H9 (cell line): ENCODE data around the gene HDAC7. TPM values are rescaled to one million over a fixed set of nuclear protein-coding genes. Genes with fewer than 3 reads are reported as not detected.

Experiments
- DNase-seq: peaks from one replicate; pipeline ENCODE4 v3.0.0-alpha.2; 2017
- H2AFZ ChIP-seq: one replicate; pipeline ENCODE4 v1.6.1; 2013; ENCODE audit warnings: mild to moderate bottlenecking, low read length, control low read depth, moderate library complexity
- H2AK5ac ChIP-seq: 2 replicates; pipeline ENCODE4 v1.6.1; 2013; ENCODE audit warnings: low read length, control low read depth, mixed read lengths; ENCODE audit not compliant: insufficient read length
- H2BK120ac ChIP-seq: one replicate; pipeline ENCODE4 v1.6.1; 2013; ENCODE audit warnings: low read depth, mild to moderate bottlenecking, low read length, control low read depth, inconsistent platforms; ENCODE audit not compliant: poor library complexity, severe bottlenecking
- H2BK12ac ChIP-seq: 2 replicates; pipeline ENCODE4 v1.6.1; 2013; ENCODE audit warnings: low read length, control low read depth, mixed read lengths, low read depth; ENCODE audit not compliant: insufficient read length
- H2BK15ac ChIP-seq: 2 replicates; pipeline ENCODE4 v1.6.1; 2013; ENCODE audit warnings: low read depth, low read length, control low read depth
- H2BK20ac ChIP-seq: one replicate; pipeline ENCODE4 v1.6.1; 2013; ENCODE audit warnings: low read depth, mild to moderate bottlenecking, low read length, control low read depth, inconsistent platforms; ENCODE audit not compliant: poor library complexity, severe bottlenecking
- H2BK5ac ChIP-seq: 2 replicates; pipeline ENCODE4 v1.6.1; 2013; ENCODE audit warnings: low read length, control low read depth, mixed read lengths; ENCODE audit not compliant: insufficient read length
- H3K14ac ChIP-seq: 2 replicates; pipeline ENCODE4 v1.6.1; 2013; ENCODE audit warnings: low read length, control low read depth; ENCODE audit not compliant: insufficient read depth
- H3K18ac ChIP-seq: 2 replicates; pipeline ENCODE4 v1.6.1; 2013; ENCODE audit warnings: low read depth, mild to moderate bottlenecking, mixed read lengths, low read length, control low read depth; ENCODE audit not compliant: insufficient read length
- H3K23ac ChIP-seq: 2 replicates; pipeline ENCODE4 v1.6.1; 2013; ENCODE audit warnings: low read length, control low read depth, mixed read lengths, low read depth; ENCODE audit not compliant: insufficient read length
- H3K23me2 ChIP-seq: 2 replicates; pipeline ENCODE4 v1.6.1; 2013; ENCODE audit warnings: low read depth, mild to moderate bottlenecking, mixed read lengths, low read length, control low read depth; ENCODE audit not compliant: insufficient read length, poor library complexity, severe bottlenecking
- H3K27ac ChIP-seq: 2 replicates; pipeline ENCODE4 v1.5.1; 2013; ENCODE audit warnings: low read length, control low read depth, mixed read lengths, low read depth; ENCODE audit not compliant: insufficient read length
- H3K27me3 ChIP-seq: 2 replicates; pipeline ENCODE4 v1.6.1; 2013; ENCODE audit warnings: low read length, control low read depth, inconsistent platforms; ENCODE audit not compliant: insufficient read depth
- H3K4ac ChIP-seq: 2 replicates; pipeline ENCODE4 v1.6.1; 2013; ENCODE audit warnings: low read depth, mild to moderate bottlenecking, control low read depth, inconsistent platforms, low read length, moderate library complexity
- H3K4me1 ChIP-seq: 2 replicates; pipeline ENCODE4 v1.6.1; 2013; ENCODE audit warnings: low read length, control low read depth, inconsistent platforms; ENCODE audit not compliant: insufficient read depth
- H3K4me2 ChIP-seq: 2 replicates; pipeline ENCODE4 v1.6.1; 2013; ENCODE audit warnings: low read length, control low read depth, mixed read lengths; ENCODE audit not compliant: insufficient read length, insufficient read depth
- H3K56ac ChIP-seq: 2 replicates; pipeline ENCODE4 v1.6.1; 2013; ENCODE audit warnings: low read depth, mild to moderate bottlenecking, mixed read lengths, low read length, control low read depth; ENCODE audit not compliant: insufficient read length
- H3K79me1 ChIP-seq: 2 replicates; pipeline ENCODE4 v1.6.1; 2013; ENCODE audit warnings: low read depth, mild to moderate bottlenecking, moderate library complexity, low read length, control low read depth, inconsistent platforms; ENCODE audit not compliant: insufficient read depth, poor library complexity, severe bottlenecking
- H3K79me2 ChIP-seq: 2 replicates; pipeline ENCODE4 v1.6.1; 2013; ENCODE audit warnings: low read length, control low read depth, inconsistent platforms; ENCODE audit not compliant: insufficient read depth
- H3K9ac ChIP-seq: 2 replicates; pipeline ENCODE4 v1.6.1; 2013; ENCODE audit warnings: low read length, control low read depth, mixed read lengths; ENCODE audit not compliant: insufficient read length; ENCODE audit errors: extremely low read depth
- H3K9me3 ChIP-seq: one replicate; pipeline ENCODE4 v1.6.1; 2013; ENCODE audit warnings: low read depth, low read length, inconsistent platforms; ENCODE audit not compliant: control insufficient read depth
- H3T11ph ChIP-seq: one replicate; pipeline ENCODE4 v1.6.1; 2013; ENCODE audit warnings: mild to moderate bottlenecking, low read length, control low read depth, inconsistent platforms
- H4K20me1 ChIP-seq: one replicate; pipeline ENCODE4 v1.6.1; 2013; ENCODE audit not compliant: control insufficient read depth, insufficient read length, insufficient read depth
- H4K5ac ChIP-seq: 2 replicates; pipeline ENCODE4 v1.6.1; 2013; ENCODE audit warnings: low read depth, mild to moderate bottlenecking, mixed read lengths, low read length, control low read depth; ENCODE audit not compliant: insufficient read length
- H4K8ac ChIP-seq: replicated peaks from 2 replicates; pipeline ENCODE4 v1.6.1; 2013; ENCODE audit warnings: low read length, control low read depth, mixed read lengths, low read depth; ENCODE audit not compliant: insufficient read length
- H4K91ac ChIP-seq: 2 replicates; pipeline ENCODE4 v1.6.1; 2013; ENCODE audit warnings: low read depth, mild to moderate bottlenecking, moderate library complexity, mixed read lengths, low read length, control low read depth; ENCODE audit not compliant: insufficient read length
- H3K27ac Mint-ChIP-seq, 3 experiments: 2 replicates in 2 of 3; 3 replicates in 1 of 3; pipeline ENCODE4 v1.8.0; 2020 to 2021; ENCODE audit warnings: mixed read lengths in 3 of 3, mild to moderate bottlenecking in 1 of 3, moderate library complexity in 1 of 3
- H3K27me3 Mint-ChIP-seq: 2 replicates; pipeline ENCODE4 v1.8.0; 2021; ENCODE audit warnings: low read depth, mild to moderate bottlenecking, moderate library complexity, mixed read lengths
- H3K36me3 Mint-ChIP-seq, 3 experiments: 2 replicates in 2 of 3; 3 replicates in 1 of 3; pipeline ENCODE4 v1.8.0; 2020 to 2021; ENCODE audit warnings: low read depth in 3 of 3, mixed read lengths in 3 of 3; ENCODE audit not compliant: insufficient read depth in 1 of 3
- H3K4me1 Mint-ChIP-seq, 2 experiments: 2 replicates each; pipeline ENCODE4 v1.8.0; 2020; ENCODE audit warnings: mixed read lengths in 2 of 2
- H3K4me3 Mint-ChIP-seq, 2 experiments: 2 replicates in 1 of 2; 3 replicates in 1 of 2; pipeline ENCODE4 v1.8.0; 2020 to 2021; ENCODE audit warnings: mild to moderate bottlenecking in 2 of 2, mixed read lengths in 2 of 2, moderate library complexity in 1 of 2
- H3K9me3 Mint-ChIP-seq, 2 experiments: 2 replicates in 1 of 2; 3 replicates in 1 of 2; pipeline ENCODE4 v1.8.0; 2020; ENCODE audit warnings: mild to moderate bottlenecking in 2 of 2, mixed read lengths in 2 of 2, moderate library complexity in 1 of 2
- WGBS: extraction: QIAGEN DNeasy Blood & Tissue Kit; methylation state at CpG from one replicate; pipeline ENCODE4 v1.1.7; 2013; ENCODE audit warnings: missing lambda C conversion rate, low lambda C conversion rate, mixed read lengths; ENCODE audit not compliant: insufficient read length; ENCODE audit errors: extremely low coverage; 5-methylcytosine and 5-hydroxymethylcytosine counted together
- total RNA-seq: library from RNA; stranded (reverse); gene quantifications from 2 replicates; pipeline ENCODE4 v1.2.1, GENCODE V29; 2021
- TF ChIP-seq, protein P1 (sequence below): fragments of 200-600 bp; sonication (generic); conservative IDR thresholded peaks from 3 replicates; pipeline ENCODE4 v1.8.0; 2021; ENCODE audit warnings: antibody characterized with exemption, mild to moderate bottlenecking

Gene HDAC7
- total RNA-seq, 1 experiment from 2014 or later, result 72.1 TPM

DNA sequence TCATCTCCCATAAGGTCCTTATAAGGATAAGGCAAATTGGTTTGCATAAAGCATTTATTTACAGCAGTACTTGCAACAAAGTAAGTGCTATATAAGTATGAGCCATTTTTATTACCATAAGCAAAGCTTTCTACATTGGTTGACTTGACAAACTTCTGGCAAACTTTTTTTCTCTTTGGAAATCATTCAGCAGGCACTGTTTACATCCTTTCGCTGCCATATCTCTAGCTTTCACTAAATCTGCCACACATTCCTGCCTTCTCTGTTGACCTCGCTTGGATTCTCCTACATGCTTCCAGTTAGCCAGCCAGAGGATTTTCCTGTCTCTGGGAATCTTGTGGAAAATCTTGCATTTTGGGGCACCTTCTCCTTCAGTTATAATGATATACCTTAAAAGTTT is 21.8 kb upstream of the HDAC7 start:
- Histone ChIP-seq H3K27ac (no peak overlapping the region), H3K56ac (no peak overlapping the region), H4K5ac (no peak overlapping the region), H3K4me2 (no peak overlapping the region), H3K14ac (no peak overlapping the region), H3K79me1 (no peaks in the 10 kb centered on the region), H4K91ac (no peak overlapping the region), H2BK15ac (no peak overlapping the region), H2BK12ac (no peak overlapping the region), H3K27me3 (no peaks in the 10 kb centered on the region), H3K9ac (no peak overlapping the region), H4K20me1 (no peaks in the 10 kb centered on the region), H3K18ac (no peak overlapping the region), H2BK120ac (no peak overlapping the region), H2BK5ac (no peak overlapping the region), H3T11ph (no peak overlapping the region), H3K4ac (no peak overlapping the region), H2AK5ac (no peak overlapping the region), H3K79me2 (no peaks in the 10 kb centered on the region), H3K23me2 (no peaks in the 10 kb centered on the region), H2BK20ac (no peak overlapping the region), H3K4me1 (peaks cover under 1% of the 10 kb centered on the region; the same call in 1 of the 2 replicates), H3K23ac (no peak overlapping the region), H4K8ac (no peak overlapping the region), H2AFZ (no peak overlapping the region), H3K9me3 (no peaks in the 10 kb centered on the region)
- TF ChIP-seq, protein P1, sequence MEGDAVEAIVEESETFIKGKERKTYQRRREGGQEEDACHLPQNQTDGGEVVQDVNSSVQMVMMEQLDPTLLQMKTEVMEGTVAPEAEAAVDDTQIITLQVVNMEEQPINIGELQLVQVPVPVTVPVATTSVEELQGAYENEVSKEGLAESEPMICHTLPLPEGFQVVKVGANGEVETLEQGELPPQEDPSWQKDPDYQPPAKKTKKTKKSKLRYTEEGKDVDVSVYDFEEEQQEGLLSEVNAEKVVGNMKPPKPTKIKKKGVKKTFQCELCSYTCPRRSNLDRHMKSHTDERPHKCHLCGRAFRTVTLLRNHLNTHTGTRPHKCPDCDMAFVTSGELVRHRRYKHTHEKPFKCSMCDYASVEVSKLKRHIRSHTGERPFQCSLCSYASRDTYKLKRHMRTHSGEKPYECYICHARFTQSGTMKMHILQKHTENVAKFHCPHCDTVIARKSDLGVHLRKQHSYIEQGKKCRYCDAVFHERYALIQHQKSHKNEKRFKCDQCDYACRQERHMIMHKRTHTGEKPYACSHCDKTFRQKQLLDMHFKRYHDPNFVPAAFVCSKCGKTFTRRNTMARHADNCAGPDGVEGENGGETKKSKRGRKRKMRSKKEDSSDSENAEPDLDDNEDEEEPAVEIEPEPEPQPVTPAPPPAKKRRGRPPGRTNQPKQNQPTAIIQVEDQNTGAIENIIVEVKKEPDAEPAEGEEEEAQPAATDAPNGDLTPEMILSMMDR, result no peak
- DNase-seq, result no peak
- Mint-ChIP-seq H3K27ac (no peak overlapping the region), H3K4me1 (peaks cover 22 to 35% of the 10 kb centered on the region in 2 experiments), H3K27me3 (peaks cover 22% of the 10 kb centered on the region), H3K4me3 (no peak overlapping the region), H3K36me3 (no peaks in the 10 kb centered on the region), H3K9me3 (no peaks in the 10 kb centered on the region; a peak in 1 of 5 replicates)
- WGBS, result no CpG with 5 or more reads among the region's 2 CpGs
